SK-N-SH (cell line): ENCODE results near the gene GPR63.

ENCODE experiments used
- CTCF ChIP-seq: fragments of 200-600 bp; sonication (generic); IDR thresholded peaks from 2 replicates; pipeline ENCODE4 v1.6.1; 2017; ENCODE audit warnings: antibody characterized with exemption, mild to moderate bottlenecking, moderate library complexity
- EZH2phosphoT487 ChIP-seq: fragments of 200-600 bp; sonication (generic); IDR thresholded peaks from 2 replicates; pipeline ENCODE4 v1.6.1; 2017; ENCODE audit warnings: low read depth, mixed run types, mild to moderate bottlenecking, antibody characterized with exemption, moderate library complexity, borderline replicate concordance
- POLR2AphosphoS5 ChIP-seq: IDR thresholded peaks from 2 replicates; pipeline ENCODE4 v1.6.1; 2012; ENCODE audit warnings: low read depth, low read length
- RAD21 ChIP-seq: IDR thresholded peaks from 2 replicates; pipeline ENCODE4 v1.6.1; 2012; ENCODE audit warnings: mild to moderate bottlenecking, low read length
- REST ChIP-seq: IDR thresholded peaks from 2 replicates; pipeline ENCODE4 v1.6.1; 2012; ENCODE audit warnings: mild to moderate bottlenecking, low read depth, low read length, moderate library complexity
- TAF1 ChIP-seq: IDR thresholded peaks from 2 replicates; pipeline ENCODE4 v1.6.1; 2012; ENCODE audit warnings: low read depth, mild to moderate bottlenecking, low read length, moderate library complexity, borderline replicate concordance
- TF ChIP-seq, protein P1 (sequence below): fragments of 150-350 bp; IDR thresholded peaks from 2 replicates; pipeline ENCODE4 v1.6.1; 2016; ENCODE audit warnings: mild to moderate bottlenecking, low read depth, low read length
- TF ChIP-seq, protein P2 (sequence below): fragments of 150-350 bp; IDR thresholded peaks from 2 replicates; pipeline ENCODE4 v1.6.1; 2017; ENCODE audit warnings: antibody characterized with exemption, low read length, low read depth, borderline replicate concordance

- TF ChIP-seq TAF1 = no peak
- TF ChIP-seq, protein P1, sequence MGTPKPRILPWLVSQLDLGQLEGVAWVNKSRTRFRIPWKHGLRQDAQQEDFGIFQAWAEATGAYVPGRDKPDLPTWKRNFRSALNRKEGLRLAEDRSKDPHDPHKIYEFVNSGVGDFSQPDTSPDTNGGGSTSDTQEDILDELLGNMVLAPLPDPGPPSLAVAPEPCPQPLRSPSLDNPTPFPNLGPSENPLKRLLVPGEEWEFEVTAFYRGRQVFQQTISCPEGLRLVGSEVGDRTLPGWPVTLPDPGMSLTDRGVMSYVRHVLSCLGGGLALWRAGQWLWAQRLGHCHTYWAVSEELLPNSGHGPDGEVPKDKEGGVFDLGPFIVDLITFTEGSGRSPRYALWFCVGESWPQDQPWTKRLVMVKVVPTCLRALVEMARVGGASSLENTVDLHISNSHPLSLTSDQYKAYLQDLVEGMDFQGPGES = no peak
- no peak for TF ChIP-seq RAD21
- TF ChIP-seq POLR2AphosphoS5 = no peak
- TF ChIP-seq, protein P2, sequence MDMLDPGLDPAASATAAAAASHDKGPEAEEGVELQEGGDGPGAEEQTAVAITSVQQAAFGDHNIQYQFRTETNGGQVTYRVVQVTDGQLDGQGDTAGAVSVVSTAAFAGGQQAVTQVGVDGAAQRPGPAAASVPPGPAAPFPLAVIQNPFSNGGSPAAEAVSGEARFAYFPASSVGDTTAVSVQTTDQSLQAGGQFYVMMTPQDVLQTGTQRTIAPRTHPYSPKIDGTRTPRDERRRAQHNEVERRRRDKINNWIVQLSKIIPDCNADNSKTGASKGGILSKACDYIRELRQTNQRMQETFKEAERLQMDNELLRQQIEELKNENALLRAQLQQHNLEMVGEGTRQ = no peak
- no peak for TF ChIP-seq CTCF
- TF ChIP-seq REST = no peak
- TF ChIP-seq EZH2phosphoT487 = no peak
Observed at GRCh38 chr6:96786336-96786735, 50.9 kb downstream of the GPR63 start.
